WTC11 (cell line): Measurements from ENCODE around the gene PCNP.

Experiments used
- CTCF ChIP-seq: fragments of 200-600 bp; IDR thresholded peaks from 2 replicates; pipeline ENCODE4 v1.8.0; 2022; ENCODE audit warnings: antibody characterized with exemption
- FOXK1 ChIP-seq: sonication (generic); formaldehyde crosslinking; IDR thresholded peaks from 2 replicates; pipeline ENCODE4 v1.8.0; 2022; ENCODE audit warnings: mild to moderate bottlenecking, moderate library complexity, missing genetic modification reagents
- IRF2 ChIP-seq: sonication (generic); formaldehyde crosslinking; IDR thresholded peaks from 2 replicates; pipeline ENCODE4 v1.8.0; 2022; ENCODE audit warnings: low read depth, missing genetic modification reagents, borderline replicate concordance
- JUN ChIP-seq: sonication (generic); formaldehyde crosslinking; IDR thresholded peaks from 2 replicates; pipeline ENCODE4 v1.8.0; 2023; ENCODE audit warnings: mild to moderate bottlenecking, missing genetic modification reagents
- SP1 ChIP-seq: sonication (generic); formaldehyde crosslinking; conservative IDR thresholded peaks from 2 replicates; pipeline ENCODE4 v1.8.1; 2022; ENCODE audit warnings: missing genetic modification reagents
- USF2 ChIP-seq: sonication (generic); formaldehyde crosslinking; IDR thresholded peaks from 2 replicates; pipeline ENCODE4 v1.8.1; 2023; ENCODE audit warnings: mild to moderate bottlenecking, missing genetic modification reagents, moderate library complexity
- TF ChIP-seq, protein P1 (sequence below): fragments of 250-450 bp; sonication (Bioruptor Pico); IDR thresholded peaks from 2 replicates; pipeline ENCODE4 v1.9.0; 2021; ENCODE audit warnings: mild to moderate bottlenecking, borderline replicate concordance

DNA sequence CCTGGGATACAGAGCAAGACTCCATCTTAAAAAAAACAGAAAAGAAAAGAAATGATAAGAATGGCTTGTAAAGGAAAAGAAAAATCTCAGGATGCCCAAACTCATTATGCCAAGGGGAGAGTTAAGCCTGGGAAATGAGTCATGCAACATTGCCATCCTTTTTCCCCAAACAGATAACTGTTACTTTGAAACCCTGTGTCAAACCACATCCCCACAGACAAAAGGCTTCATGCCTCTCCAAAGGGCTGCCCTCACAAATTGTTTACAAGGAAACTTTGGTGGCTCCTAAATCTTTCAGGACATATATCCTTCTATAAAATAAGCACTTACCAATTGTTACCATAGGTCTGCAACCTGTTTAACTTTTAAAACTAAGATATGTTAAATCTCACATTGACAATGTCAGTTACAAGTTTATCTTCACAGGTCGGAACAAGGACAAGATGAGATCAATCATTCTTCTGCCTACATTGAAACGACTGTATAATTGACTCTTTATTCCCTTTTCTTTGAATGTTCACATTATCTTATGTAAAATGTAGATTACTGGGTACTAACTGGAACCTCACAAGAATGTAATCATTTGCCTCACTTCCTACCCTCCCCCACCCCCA lies 42.4 kb upstream of the PCNP start:
- TF ChIP-seq CTCF (no peak), SP1 (CRISPR knock-in tag) (no peak), USF2 (CRISPR knock-in tag) (no peak), IRF2 (CRISPR knock-in tag) (no peak), JUN (CRISPR knock-in tag) (no peak), FOXK1 (CRISPR knock-in tag) (no peak)
- TF ChIP-seq, protein P1, sequence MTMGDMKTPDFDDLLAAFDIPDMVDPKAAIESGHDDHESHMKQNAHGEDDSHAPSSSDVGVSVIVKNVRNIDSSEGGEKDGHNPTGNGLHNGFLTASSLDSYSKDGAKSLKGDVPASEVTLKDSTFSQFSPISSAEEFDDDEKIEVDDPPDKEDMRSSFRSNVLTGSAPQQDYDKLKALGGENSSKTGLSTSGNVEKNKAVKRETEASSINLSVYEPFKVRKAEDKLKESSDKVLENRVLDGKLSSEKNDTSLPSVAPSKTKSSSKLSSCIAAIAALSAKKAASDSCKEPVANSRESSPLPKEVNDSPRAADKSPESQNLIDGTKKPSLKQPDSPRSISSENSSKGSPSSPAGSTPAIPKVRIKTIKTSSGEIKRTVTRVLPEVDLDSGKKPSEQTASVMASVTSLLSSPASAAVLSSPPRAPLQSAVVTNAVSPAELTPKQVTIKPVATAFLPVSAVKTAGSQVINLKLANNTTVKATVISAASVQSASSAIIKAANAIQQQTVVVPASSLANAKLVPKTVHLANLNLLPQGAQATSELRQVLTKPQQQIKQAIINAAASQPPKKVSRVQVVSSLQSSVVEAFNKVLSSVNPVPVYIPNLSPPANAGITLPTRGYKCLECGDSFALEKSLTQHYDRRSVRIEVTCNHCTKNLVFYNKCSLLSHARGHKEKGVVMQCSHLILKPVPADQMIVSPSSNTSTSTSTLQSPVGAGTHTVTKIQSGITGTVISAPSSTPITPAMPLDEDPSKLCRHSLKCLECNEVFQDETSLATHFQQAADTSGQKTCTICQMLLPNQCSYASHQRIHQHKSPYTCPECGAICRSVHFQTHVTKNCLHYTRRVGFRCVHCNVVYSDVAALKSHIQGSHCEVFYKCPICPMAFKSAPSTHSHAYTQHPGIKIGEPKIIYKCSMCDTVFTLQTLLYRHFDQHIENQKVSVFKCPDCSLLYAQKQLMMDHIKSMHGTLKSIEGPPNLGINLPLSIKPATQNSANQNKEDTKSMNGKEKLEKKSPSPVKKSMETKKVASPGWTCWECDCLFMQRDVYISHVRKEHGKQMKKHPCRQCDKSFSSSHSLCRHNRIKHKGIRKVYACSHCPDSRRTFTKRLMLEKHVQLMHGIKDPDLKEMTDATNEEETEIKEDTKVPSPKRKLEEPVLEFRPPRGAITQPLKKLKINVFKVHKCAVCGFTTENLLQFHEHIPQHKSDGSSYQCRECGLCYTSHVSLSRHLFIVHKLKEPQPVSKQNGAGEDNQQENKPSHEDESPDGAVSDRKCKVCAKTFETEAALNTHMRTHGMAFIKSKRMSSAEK (CRISPR knock-in tag), result no peak
